Colonic mucosa (tissue), 4 donors: Measurements from ENCODE around the gene SPOCK3. TPM values are rescaled to one million over a fixed set of nuclear protein-coding genes. Genes with fewer than 3 reads are reported as not detected.
"Not testable (repeated sequence)": the region's sequence is repeated elsewhere in the genome, so short reads cannot be mapped to it uniquely, and the experiment has no call there.

Source experiments
- DNase-seq: peaks from one replicate; pipeline ENCODE4 v3.0.0-alpha.2; 2020
- H3K27ac ChIP-seq: fragments of 200-600 bp; one replicate; pipeline ENCODE4 v1.8.0; 2021
- H3K27me3 ChIP-seq: fragments of 200-600 bp; one replicate; pipeline ENCODE4 v1.8.0; 2021
- H3K36me3 ChIP-seq: fragments of 200-600 bp; one replicate; pipeline ENCODE4 v1.8.0; 2021
- H3K4me1 ChIP-seq: fragments of 200-600 bp; one replicate; pipeline ENCODE4 v1.8.0; 2021; ENCODE audit warnings: mild to moderate bottlenecking
- H3K4me3 ChIP-seq: fragments of 200-600 bp; one replicate; pipeline ENCODE4 v1.8.0; 2021
- H3K9ac ChIP-seq, 2 donors: one replicate each; pipeline ENCODE4 v1.7.0; 2013; ENCODE audit warnings: control low read depth in 2 of 2, low read depth in 2 of 2, low read length in 2 of 2
- H3K9me3 ChIP-seq: fragments of 200-600 bp; one replicate; pipeline ENCODE4 v1.8.0; 2021
- CTCF ChIP-seq: fragments of 200-600 bp; IDR thresholded peaks from one replicate; pipeline ENCODE4 v1.8.0; 2022; ENCODE audit warnings: antibody characterized with exemption, mild to moderate bottlenecking
- intact Hi-C: fragments of 100-400 bp; cut with DNase I; formaldehyde crosslinking; loops from one replicate; pipeline ENCODE4 v1.14.1; 2022
- total RNA-seq, 2 donors: library from RNA; stranded (reverse); fragmentation: NEBNext Ultra II Directional in 1 of 2; extraction: Animal tissue kit (Norgen Biotek cat#: 25700) in 1 of 2; gene quantifications; one replicate each; pipeline ENCODE4 v1.2.1, GENCODE V29; 2021
- donor health status: healthy.
- donor health status: DM: no; HTN: no; CAD: no.
- donor health status: DM: no; HTN: no; CAD: no.

Gene SPOCK3
- total RNA-seq, 2 donors from 2014 or later, result 0.77 TPM; not detected in 1

- no peaks in the 10 kb centered on the region for H3K36me3 ChIP-seq
- TF ChIP-seq CTCF, result no peak
- no peaks in the 10 kb centered on the region for H3K27me3 ChIP-seq
- no peak overlapping the region for H3K27ac ChIP-seq
- no peaks in the 10 kb centered on the region for H3K9me3 ChIP-seq
- H3K4me3 ChIP-seq, result no peak overlapping the region
- no peak for DNase-seq
- no peaks in the 10 kb centered on the region for H3K4me1 ChIP-seq
- no peak overlapping the region for H3K9ac ChIP-seq
- intact Hi-C loops, result no loop called here
Measured at GRCh38 chr4:166981847-166982246, 252.4 kb downstream of the SPOCK3 start.

GRCh38 chr4:166980419-166980818, 253.9 kb downstream of the SPOCK3 start:
- Histone ChIP-seq H3K9ac (no peak overlapping the region), H3K27ac (no peak overlapping the region), H3K9me3 (no peaks in the 10 kb centered on the region), H3K4me3 (no peak overlapping the region), H3K36me3 (no peaks in the 10 kb centered on the region), H3K27me3 (no peaks in the 10 kb centered on the region), H3K4me1 (no peaks in the 10 kb centered on the region)
- TF ChIP-seq CTCF, result no peak
- intact Hi-C loops, result no loop called here
- DNase-seq, result no peak

GRCh38 chr4:166977596-166977995, 256.7 kb downstream of the SPOCK3 start:
- Histone ChIP-seq H3K4me1 (no peaks in the 10 kb centered on the region), H3K27me3 (no peaks in the 10 kb centered on the region), H3K9ac (no peak overlapping the region), H3K27ac (no peak overlapping the region), H3K4me3 (no peak overlapping the region), H3K36me3 (no peaks in the 10 kb centered on the region), H3K9me3 (no peaks in the 10 kb centered on the region)
- DNase-seq, result no peak
- intact Hi-C loops, result no loop called here
- no peak for TF ChIP-seq CTCF

GRCh38 chr4:166972071-166972470, 262.2 kb downstream of the SPOCK3 start:
- Histone ChIP-seq H3K9ac (no peak overlapping the region), H3K4me1 (no peaks in the 10 kb centered on the region), H3K36me3 (no peaks in the 10 kb centered on the region), H3K27ac (no peak overlapping the region), H3K9me3 (no peaks in the 10 kb centered on the region), H3K27me3 (no peaks in the 10 kb centered on the region), H3K4me3 (no peak overlapping the region)
- intact Hi-C loops, result no loop called here
- DNase-seq, result no peak
- no peak for TF ChIP-seq CTCF

- H3K27me3 ChIP-seq, H3K27ac ChIP-seq, DNase-seq, H3K36me3 ChIP-seq, H3K4me3 ChIP-seq, H3K9me3 ChIP-seq, H3K4me1 ChIP-seq, H3K9ac ChIP-seq, intact Hi-C loops: not testable (repeated sequence)
Measured at GRCh38 chr4:166968219-166968618, 266.1 kb downstream of the SPOCK3 start.

- TF ChIP-seq CTCF, result no peak
- H3K27me3 ChIP-seq, result no peaks in the 10 kb centered on the region
- no peaks in the 10 kb centered on the region for H3K9me3 ChIP-seq
- no peaks in the 10 kb centered on the region for H3K36me3 ChIP-seq
- DNase-seq, result no peak
- intact Hi-C loops, result no loop called here
- H3K27ac ChIP-seq, result no peak overlapping the region
- no peak overlapping the region for H3K9ac ChIP-seq
- H3K4me3 ChIP-seq, result no peak overlapping the region
- no peaks in the 10 kb centered on the region for H3K4me1 ChIP-seq
Measured at GRCh38 chr4:166965562-166965961, 268.7 kb downstream of the SPOCK3 start.
